ENCODE measurements around the gene IFFO2.
"Not testable (repeated sequence)": the region's sequence is repeated elsewhere in the genome, so short reads cannot be mapped to it uniquely, and the experiment has no call there.

IFFO2 gene

DNA sequence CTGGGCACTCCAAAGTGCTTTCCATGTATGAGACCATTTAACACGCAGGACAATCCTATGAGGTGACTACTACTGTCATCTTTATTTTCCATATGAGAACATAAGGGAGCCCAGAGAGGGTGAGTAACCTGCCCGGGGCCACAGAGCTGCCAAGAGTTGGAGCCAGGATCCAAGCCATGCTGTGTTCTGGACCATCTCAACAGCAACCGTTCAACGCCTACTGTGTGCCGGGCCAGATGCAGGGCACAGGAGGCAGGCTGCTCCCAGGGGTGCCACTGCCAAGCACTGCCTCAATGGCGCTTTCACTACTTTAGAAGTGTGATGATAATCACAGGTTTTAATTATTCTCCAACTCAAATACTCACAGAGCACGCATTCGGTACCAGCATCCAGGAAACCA is 57.9 kb downstream of the IFFO2 start:
- H3K27ac ChIP-seq: no peak overlapping the region
- TF ChIP-seq, protein P1, sequence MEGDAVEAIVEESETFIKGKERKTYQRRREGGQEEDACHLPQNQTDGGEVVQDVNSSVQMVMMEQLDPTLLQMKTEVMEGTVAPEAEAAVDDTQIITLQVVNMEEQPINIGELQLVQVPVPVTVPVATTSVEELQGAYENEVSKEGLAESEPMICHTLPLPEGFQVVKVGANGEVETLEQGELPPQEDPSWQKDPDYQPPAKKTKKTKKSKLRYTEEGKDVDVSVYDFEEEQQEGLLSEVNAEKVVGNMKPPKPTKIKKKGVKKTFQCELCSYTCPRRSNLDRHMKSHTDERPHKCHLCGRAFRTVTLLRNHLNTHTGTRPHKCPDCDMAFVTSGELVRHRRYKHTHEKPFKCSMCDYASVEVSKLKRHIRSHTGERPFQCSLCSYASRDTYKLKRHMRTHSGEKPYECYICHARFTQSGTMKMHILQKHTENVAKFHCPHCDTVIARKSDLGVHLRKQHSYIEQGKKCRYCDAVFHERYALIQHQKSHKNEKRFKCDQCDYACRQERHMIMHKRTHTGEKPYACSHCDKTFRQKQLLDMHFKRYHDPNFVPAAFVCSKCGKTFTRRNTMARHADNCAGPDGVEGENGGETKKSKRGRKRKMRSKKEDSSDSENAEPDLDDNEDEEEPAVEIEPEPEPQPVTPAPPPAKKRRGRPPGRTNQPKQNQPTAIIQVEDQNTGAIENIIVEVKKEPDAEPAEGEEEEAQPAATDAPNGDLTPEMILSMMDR (IDR thresholded peaks at IDR 0.05): no peak
- H3K4me3 ChIP-seq: no peak overlapping the region
- no peak for DNase-seq (ENCODE audit: low spot score)

DNA sequence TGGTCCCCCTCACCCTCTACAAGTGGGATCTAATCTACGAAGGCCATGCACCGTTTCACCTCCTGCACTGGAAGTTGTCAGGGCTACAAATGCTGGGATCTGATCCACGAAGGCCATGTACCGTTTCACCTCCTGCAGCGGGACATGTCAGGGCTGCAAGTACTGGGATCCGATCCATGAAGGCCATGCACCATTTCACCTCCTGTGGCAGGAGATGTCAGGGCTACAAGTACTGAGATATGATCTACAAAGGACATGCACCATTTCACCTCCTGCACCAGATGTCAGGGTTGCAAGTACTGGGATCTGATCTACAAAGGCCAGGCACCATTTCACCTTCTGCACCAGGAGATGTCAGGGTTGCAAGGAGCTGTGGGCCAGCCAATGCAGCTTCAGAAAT is 61.2 kb downstream of the IFFO2 start:
- TF ChIP-seq, protein P1 (IDR thresholded peaks at IDR 0.05): no peak
- H3K27ac ChIP-seq: peak overlapping the region; percentile 11 to 69
- H3K4me3 ChIP-seq: no peak overlapping the region
- DNase-seq (ENCODE audit: low spot score): no peak

DNA sequence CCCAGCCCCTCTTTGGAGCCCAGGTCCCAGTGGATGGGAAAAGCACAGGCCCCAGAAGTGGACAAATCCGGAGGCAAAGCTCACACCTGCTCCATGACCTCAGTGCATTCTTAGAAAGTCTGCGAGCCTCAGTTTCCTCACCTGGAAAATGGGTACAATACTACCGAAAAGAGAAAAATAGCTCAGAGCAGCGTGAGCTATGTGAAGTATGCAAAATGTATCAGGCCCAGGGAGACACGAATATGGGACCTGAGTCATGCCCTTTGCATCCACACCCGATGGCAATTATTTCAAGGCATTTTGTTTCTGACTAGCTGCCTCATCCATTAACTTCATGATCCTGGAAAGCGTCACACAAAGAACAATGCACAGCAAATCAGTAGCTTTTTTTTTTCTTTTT is 63.4 kb downstream of the IFFO2 start:
- no peak for DNase-seq (ENCODE audit: low spot score)
- no peak overlapping the region for H3K4me3 ChIP-seq
- TF ChIP-seq, protein P1 (IDR thresholded peaks at IDR 0.05): no peak
- no peak overlapping the region for H3K27ac ChIP-seq

DNA sequence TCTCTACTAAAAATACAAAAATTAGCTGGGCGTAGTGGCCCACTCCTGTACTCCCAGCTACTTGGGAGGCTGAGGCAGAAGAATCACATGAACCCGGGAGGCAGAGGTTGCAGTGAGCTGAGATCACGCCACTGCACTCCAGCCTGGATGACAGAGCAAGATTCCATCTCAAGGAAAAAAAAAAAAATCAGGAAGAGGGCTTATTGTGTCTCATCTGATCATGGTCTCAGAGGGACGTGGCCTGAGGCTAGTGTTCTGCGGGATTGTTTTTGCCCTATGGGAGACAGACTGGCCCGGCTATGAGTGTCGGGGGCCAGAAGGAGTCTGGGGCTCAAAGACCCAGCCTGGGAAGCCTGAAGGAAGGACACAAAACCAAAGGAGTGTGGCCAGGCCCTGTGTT is 64.6 kb downstream of the IFFO2 start:
- not testable (repeated sequence) for H3K27ac ChIP-seq; H3K4me3 ChIP-seq; DNase-seq (ENCODE audit: low spot score)

DNA sequence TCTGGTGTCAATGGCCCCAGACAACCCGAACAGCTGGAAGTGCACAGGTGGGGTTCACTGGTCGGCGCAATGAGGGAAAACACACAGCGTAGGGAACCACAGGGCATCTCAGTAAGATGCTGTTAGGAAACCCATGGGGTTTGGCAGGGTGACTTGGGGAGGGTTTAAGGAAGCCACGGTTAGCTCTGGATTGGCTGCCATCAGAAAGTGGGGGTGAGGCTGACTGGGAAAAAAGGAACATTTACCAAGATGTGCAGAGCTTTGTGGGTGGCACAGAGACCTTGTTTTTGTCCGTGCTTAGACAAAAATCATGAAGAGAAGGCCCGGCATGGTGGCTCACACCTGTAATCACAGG is 65.1 kb downstream of the IFFO2 start:
- DNase-seq (ENCODE audit: low spot score): no peak
- TF ChIP-seq, protein P1 (IDR thresholded peaks at IDR 0.05): no peak
- no peak overlapping the region for H3K4me3 ChIP-seq
- peak overlapping the region; percentile 65 to 85 for H3K27ac ChIP-seq

DNA sequence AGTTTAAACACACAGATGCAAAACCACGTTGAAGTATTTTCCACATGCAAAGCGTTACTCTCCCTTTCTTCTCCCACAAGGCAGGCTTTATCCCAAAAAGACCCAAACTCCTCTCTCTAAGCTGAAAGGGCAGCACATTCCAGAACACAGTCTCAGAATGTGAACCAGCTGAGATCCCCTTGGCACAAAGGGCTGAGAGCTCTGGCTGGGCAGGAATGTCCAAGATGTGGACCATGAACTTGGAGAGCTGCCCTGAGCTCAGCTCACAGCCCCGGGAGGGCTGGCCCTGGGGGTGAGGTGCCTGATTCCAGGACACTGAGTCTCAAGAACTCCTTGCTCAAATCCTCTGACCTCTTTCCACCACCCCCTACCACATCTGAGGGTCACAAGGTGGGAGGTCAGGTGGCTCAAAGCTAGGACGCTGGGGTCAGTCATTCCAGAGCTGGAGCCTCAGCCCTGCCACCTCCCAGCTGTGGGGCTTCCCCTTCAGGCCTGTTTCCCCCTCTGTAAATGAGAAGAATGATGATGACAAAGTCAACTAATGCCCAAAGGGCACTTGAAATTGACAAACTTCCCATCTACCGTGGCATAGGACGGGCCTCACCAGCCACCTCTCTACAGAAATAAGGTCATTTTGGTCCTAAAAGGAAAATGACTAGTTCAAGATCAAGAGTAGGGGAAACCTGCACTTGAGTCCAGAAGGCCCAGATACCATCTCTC is 65.6 kb downstream of the IFFO2 start:
- peak overlapping the region; percentile 65 to 85 for H3K27ac ChIP-seq
- peak overlapping the region; percentile 20 for H3K4me3 ChIP-seq
- DNase-seq (ENCODE audit: low spot score): no peak
- TF ChIP-seq, protein P1 (IDR thresholded peaks at IDR 0.05): no peak

DNA sequence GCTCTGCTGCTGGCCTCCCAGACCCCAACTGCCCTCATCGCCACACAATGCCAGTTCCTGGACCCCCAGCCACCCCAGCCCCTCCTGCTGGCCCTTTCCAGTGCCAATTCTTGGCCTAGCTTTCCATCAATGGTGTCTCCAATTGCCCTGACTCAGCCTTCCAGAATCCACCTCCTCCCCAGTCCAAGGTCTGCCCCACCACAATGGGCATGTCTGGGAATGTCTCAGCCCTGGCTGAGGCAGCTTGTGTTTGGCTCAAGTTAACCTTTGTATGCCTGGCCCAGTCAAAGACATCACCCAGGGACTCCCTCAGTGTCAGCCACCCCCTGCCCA is 70.5 kb downstream of the IFFO2 start:
- DNase-seq (ENCODE audit: low spot score): no peak
- Histone ChIP-seq H3K27ac (no peak overlapping the region), H3K4me3 (no peak overlapping the region)
- TF ChIP-seq, protein P1 (IDR thresholded peaks at IDR 0.05): no peak
